Liver (tissue), 3 donors: ENCODE results near the gene ZFP36L1.

ENCODE experiments used
- ATF3 ChIP-seq: IDR thresholded peaks from 2 replicates; pipeline ENCODE4 v1.6.1; 2016; ENCODE audit warnings: antibody characterized with exemption
- EGR1 ChIP-seq, 2 donors: IDR thresholded peaks; 2 replicates each; pipeline ENCODE4 v1.6.1; 2016 to 2018; ENCODE audit warnings: antibody characterized with exemption in 2 of 2, low read depth in 2 of 2
- GABPA ChIP-seq, 2 donors: IDR thresholded peaks in 1 of 2; conservative IDR thresholded peaks in 1 of 2; 2 replicates each; pipeline ENCODE4 v1.6.1; 2016; ENCODE audit warnings: antibody characterized with exemption in 2 of 2, mild to moderate bottlenecking in 1 of 2, moderate library complexity in 1 of 2
- HNF4A ChIP-seq, 2 donors: conservative IDR thresholded peaks; 2 replicates each; pipeline ENCODE4 v1.6.1; 2016; ENCODE audit warnings: antibody characterized with exemption in 2 of 2, mild to moderate bottlenecking in 2 of 2
- RAD21 ChIP-seq, 2 donors: IDR thresholded peaks; 2 replicates each; pipeline ENCODE4 v1.6.1; 2016; ENCODE audit warnings: antibody characterized with exemption in 2 of 2, mild to moderate bottlenecking in 2 of 2
- RXRA ChIP-seq, 2 donors: IDR thresholded peaks; 2 replicates each; pipeline ENCODE4 v1.6.1; 2017 to 2018; ENCODE audit warnings: antibody characterized with exemption in 2 of 2, mild to moderate bottlenecking in 1 of 2
- TAF1 ChIP-seq: conservative IDR thresholded peaks from 2 replicates; pipeline ENCODE4 v1.6.1; 2016; ENCODE audit warnings: antibody characterized with exemption, mild to moderate bottlenecking
- YY1 ChIP-seq: IDR thresholded peaks from 2 replicates; pipeline ENCODE4 v1.6.1; 2016; ENCODE audit warnings: antibody characterized with exemption, mild to moderate bottlenecking
- ZBTB33 ChIP-seq: IDR thresholded peaks from 2 replicates; pipeline ENCODE4 v1.6.1; 2016; ENCODE audit warnings: antibody characterized with exemption
- TF ChIP-seq, protein P1 (sequence below): fragments of 150-350 bp; IDR thresholded peaks from 2 replicates; pipeline ENCODE4 v1.5.1; 2017; ENCODE audit warnings: improper control_type of control experiment, low read depth, low read length; ENCODE audit not compliant: missing input control
- TF ChIP-seq, protein P2 (sequence below): IDR thresholded peaks from 2 replicates; pipeline ENCODE4 v1.6.1; 2016; ENCODE audit warnings: antibody characterized with exemption
- donor health status: healthy.
- donor health status: healthy.

GRCh38 chr14:68768316-68768715 lies 24.6 kb downstream of the ZFP36L1 start:
- TF ChIP-seq, protein P1, sequence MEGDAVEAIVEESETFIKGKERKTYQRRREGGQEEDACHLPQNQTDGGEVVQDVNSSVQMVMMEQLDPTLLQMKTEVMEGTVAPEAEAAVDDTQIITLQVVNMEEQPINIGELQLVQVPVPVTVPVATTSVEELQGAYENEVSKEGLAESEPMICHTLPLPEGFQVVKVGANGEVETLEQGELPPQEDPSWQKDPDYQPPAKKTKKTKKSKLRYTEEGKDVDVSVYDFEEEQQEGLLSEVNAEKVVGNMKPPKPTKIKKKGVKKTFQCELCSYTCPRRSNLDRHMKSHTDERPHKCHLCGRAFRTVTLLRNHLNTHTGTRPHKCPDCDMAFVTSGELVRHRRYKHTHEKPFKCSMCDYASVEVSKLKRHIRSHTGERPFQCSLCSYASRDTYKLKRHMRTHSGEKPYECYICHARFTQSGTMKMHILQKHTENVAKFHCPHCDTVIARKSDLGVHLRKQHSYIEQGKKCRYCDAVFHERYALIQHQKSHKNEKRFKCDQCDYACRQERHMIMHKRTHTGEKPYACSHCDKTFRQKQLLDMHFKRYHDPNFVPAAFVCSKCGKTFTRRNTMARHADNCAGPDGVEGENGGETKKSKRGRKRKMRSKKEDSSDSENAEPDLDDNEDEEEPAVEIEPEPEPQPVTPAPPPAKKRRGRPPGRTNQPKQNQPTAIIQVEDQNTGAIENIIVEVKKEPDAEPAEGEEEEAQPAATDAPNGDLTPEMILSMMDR: no peak
- TF ChIP-seq, protein P2, sequence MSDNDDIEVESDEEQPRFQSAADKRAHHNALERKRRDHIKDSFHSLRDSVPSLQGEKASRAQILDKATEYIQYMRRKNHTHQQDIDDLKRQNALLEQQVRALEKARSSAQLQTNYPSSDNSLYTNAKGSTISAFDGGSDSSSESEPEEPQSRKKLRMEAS: no peak
- TF ChIP-seq ATF3: no peak
- TF ChIP-seq GABPA (IDR thresholded peaks at IDR 0.05 in 1 of 2, conservative IDR thresholded peaks at IDR 0.05 in 1 of 2): no peak
- TF ChIP-seq HNF4A (conservative IDR thresholded peaks at IDR 0.05): no peak
- no peak for TF ChIP-seq RAD21 (IDR thresholded peaks at IDR 0.05)
- no peak for TF ChIP-seq TAF1
- TF ChIP-seq EGR1 (IDR thresholded peaks at IDR 0.05; ENCODE audit: low read depth in 2 of 2): no peak
- peak; percentile 17 to 51 for TF ChIP-seq RXRA (IDR thresholded peaks at IDR 0.05)
- no peak for TF ChIP-seq ZBTB33
- no peak for TF ChIP-seq YY1
